ENCODE results near the gene PRKN. TPM values are rescaled to one million over a fixed set of nuclear protein-coding genes. Genes with fewer than 3 reads are reported as not detected.
"Not testable (repeated sequence)": the region's sequence is repeated elsewhere in the genome, so short reads cannot be mapped to it uniquely, and the experiment has no call there.

Gene PRKN
- total and polyA plus RNA-seq, 2 experiments from 2014 or later, result 0.10 to 0.84 TPM

DNA sequence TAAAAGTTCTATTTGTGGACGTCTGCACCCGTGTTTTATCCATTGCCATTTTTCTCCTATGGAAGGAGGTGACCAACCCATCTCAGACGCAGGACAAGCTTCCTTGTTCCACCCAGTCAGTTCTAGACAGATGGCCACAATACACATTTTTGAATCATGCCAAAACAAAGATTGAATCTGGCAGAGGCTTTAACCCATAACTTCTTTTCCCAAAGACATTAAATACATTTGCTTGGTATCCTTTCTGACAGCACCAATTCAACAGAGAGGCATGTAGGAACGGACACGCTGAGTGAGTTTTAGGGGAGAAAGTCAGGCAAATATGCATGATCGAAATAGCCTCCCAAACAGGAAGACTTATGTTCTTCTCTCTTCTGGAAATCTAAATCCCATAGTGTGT is 901.1 kb downstream of the PRKN start:
- Mint-ChIP-seq H3K4me3 (no peak overlapping the region), H3K36me3 (ENCODE audit: low read depth) (no peaks in the 10 kb centered on the region), H3K27ac (no peak overlapping the region), H3K4me1 (peaks cover 20% of the 10 kb centered on the region), H3K27me3 (ENCODE audit: insufficient read depth, low read depth, poor library complexity) (no peaks in the 10 kb centered on the region), H3K9me3 (no peaks in the 10 kb centered on the region)
- H3K4me3 ChIP-seq, result no peak overlapping the region
- H3K79me2 ChIP-seq (replicated peaks; ENCODE audit: insufficient read depth), result no peaks in the 10 kb centered on the region
- H3K4me1 ChIP-seq (ENCODE audit: insufficient read depth), result no peaks in the 10 kb centered on the region; the same call in 1 of the 2 replicates
- TF ChIP-seq EZH2phosphoT487 (IDR thresholded peaks at IDR 0.05; ENCODE audit: unreplicated experiment) (no peak), ZNF462 (CRISPR knock-in tag; IDR thresholded peaks at IDR 0.05) (no peak)
- H3K27ac ChIP-seq (ENCODE audit: low read depth), result no peak overlapping the region
- H2AFZ ChIP-seq, result no peak overlapping the region
- H3K27me3 ChIP-seq (ENCODE audit: insufficient read depth), result no peaks in the 10 kb centered on the region
- H3K4me2 ChIP-seq, result no peak overlapping the region
- no peak for ATAC-seq
- H3K9me2 ChIP-seq (ENCODE audit: insufficient read depth), result no peaks in the 10 kb centered on the region
- no peak for DNase-seq (ENCODE audit: low spot score)
- no peaks in the 10 kb centered on the region for H3K36me3 ChIP-seq (ENCODE audit: insufficient read depth)
- H4K20me1 ChIP-seq (replicated peaks; ENCODE audit: insufficient read depth), result no peaks in the 10 kb centered on the region
- no peaks in the 10 kb centered on the region for H3F3A ChIP-seq (replicated peaks; ENCODE audit: low read depth)

- H3K27ac Mint-ChIP-seq; DNase-seq (ENCODE audit: low spot score); H3K27me3 ChIP-seq (ENCODE audit: insufficient read depth): not testable (repeated sequence)
Measured at GRCh38 chr6:161822204-161822603, 905.4 kb downstream of the PRKN start.

More at GRCh38 chr6:161822204-161822603, 905.4 kb downstream of the PRKN start:
- H3K27ac ChIP-seq (ENCODE audit: low read depth); H3K36me3 Mint-ChIP-seq (ENCODE audit: low read depth); ATAC-seq; H3F3A ChIP-seq (replicated peaks; ENCODE audit: low read depth); H2AFZ ChIP-seq; H3K4me1 Mint-ChIP-seq; H3K4me3 Mint-ChIP-seq; H3K4me3 ChIP-seq; H3K36me3 ChIP-seq (ENCODE audit: insufficient read depth); H3K9me3 Mint-ChIP-seq; H3K4me2 ChIP-seq; H4K20me1 ChIP-seq (replicated peaks; ENCODE audit: insufficient read depth); H3K27me3 Mint-ChIP-seq (ENCODE audit: insufficient read depth, low read depth, poor library complexity); H3K79me2 ChIP-seq (replicated peaks; ENCODE audit: insufficient read depth); H3K4me1 ChIP-seq (ENCODE audit: insufficient read depth); H3K9me2 ChIP-seq (ENCODE audit: insufficient read depth): not testable (repeated sequence)

All from GM23338 (cell line).